HepG2 (cell line): ENCODE measurements around the gene SLC24A4. TPM values are rescaled to one million over a fixed set of nuclear protein-coding genes. Genes with fewer than 3 reads are reported as not detected.

Experiments
- ATAC-seq: fragments of 200-7000 bp; cut with Tn5 transposase; 3 replicates; pipeline ENCODE4 v1.9.1; 2020; ENCODE audit warnings: mild to moderate bottlenecking, moderate library complexity
- BruUV-seq: library from RNA; stranded (reverse); fragments of 400-500 nt; replicated peaks from 2 replicates; lab custom pipeline; 2021; lab: Mats Ljungman, UMichigan
- CTCF ChIA-PET: fragments of 300-600 bp; formaldehyde crosslinking; extraction: SDS; loops from one replicate; lab custom pipeline; 2021; ENCODE audit warnings: low total read pairs, inconsistent platforms, low intra/inter-chr PET ratio; lab: Yijun Ruan, JAX
- POLR2A ChIA-PET: fragments of 350-600 bp; sonication (Branson Sonifier 250); formaldehyde crosslinking; loops from one replicate; lab custom pipeline; 2020; ENCODE audit warnings: antibody characterized with exemption, inconsistent platforms; lab: Yijun Ruan, JAX
- DNase-seq: peaks from one replicate; pipeline ENCODE4 v3.0.0-alpha.2; 2015; ENCODE audit warnings: low spot score
- FAIRE-seq: peaks from 3 replicates; lab custom pipeline; 2011; peaks lifted over from hg19 to GRCh38; lab: Jason Lieb, UNC
- H2AFZ ChIP-seq: one replicate; pipeline ENCODE4 v1.6.1; 2011; ENCODE audit warnings: low read length, inconsistent platforms
- H3K27ac ChIP-seq: fragments of 300-600 bp; 3 replicates; pipeline ENCODE4 v1.8.0; 2011; ENCODE audit warnings: mixed run types, mild to moderate bottlenecking, mixed read lengths, low read length, inconsistent platforms; ENCODE audit not compliant: insufficient read depth; ENCODE audit errors: extremely low read length
- H3K27me3 ChIP-seq, 2 experiments: fragments of 200-600 bp in 1 of 2; 2 replicates in 1 of 2; 3 replicates in 1 of 2; pipeline versions ENCODE4 v1.6.0 to v1.8.0; 2011; ENCODE audit warnings: low read length in 2 of 2, mild to moderate bottlenecking in 2 of 2, moderate library complexity in 2 of 2, inconsistent platforms in 1 of 2; ENCODE audit not compliant: insufficient read depth in 2 of 2, control insufficient read depth in 1 of 2
- H3K36me3 ChIP-seq, 2 experiments: fragments of 200-600 bp in 1 of 2; replicated peaks in 1 of 2; 2 replicates in 1 of 2; 3 replicates in 1 of 2; pipeline versions ENCODE4 v1.5.1 to v1.8.0; 2011; ENCODE audit warnings: low read length in 2 of 2, inconsistent platforms in 1 of 2; ENCODE audit not compliant: insufficient read depth in 2 of 2, control insufficient read depth in 1 of 2
- H3K4me1 ChIP-seq: 2 replicates; pipeline ENCODE4 v1.5.1; 2012; ENCODE audit warnings: low read length, inconsistent platforms; ENCODE audit not compliant: insufficient read depth
- H3K4me2 ChIP-seq: 2 replicates; pipeline ENCODE4 v1.6.0; 2011; ENCODE audit warnings: low read depth, low read length, inconsistent platforms
- H3K4me3 ChIP-seq, 3 experiments: fragments of 200-600 bp in 1 of 3; sonication (generic), shearing (Covaris generic) in 1 of 3; replicated peaks in 1 of 3; 2 replicates each; pipeline ENCODE4 v1.5.1; 2011 to 2016; ENCODE audit warnings: low read length in 3 of 3, inconsistent platforms in 2 of 3, low read depth in 2 of 3, mild to moderate bottlenecking in 2 of 3, control low read depth in 1 of 3, mixed read lengths in 1 of 3; ENCODE audit not compliant: insufficient read depth in 1 of 3
- H3K79me2 ChIP-seq: one replicate; pipeline ENCODE4 v1.6.1; 2011; ENCODE audit warnings: low read length, inconsistent platforms; ENCODE audit not compliant: insufficient read depth
- H3K9ac ChIP-seq: 2 replicates; pipeline ENCODE4 v1.6.0; 2011; ENCODE audit warnings: mild to moderate bottlenecking, low read depth, low read length, inconsistent platforms; ENCODE audit not compliant: insufficient read depth
- H3K9me3 ChIP-seq: 2 replicates; pipeline ENCODE4 v1.5.1; 2012; ENCODE audit warnings: mild to moderate bottlenecking, low read length
- H4K20me1 ChIP-seq: 2 replicates; pipeline ENCODE4 v1.6.0; 2011; ENCODE audit warnings: inconsistent platforms, mild to moderate bottlenecking, low read length, moderate library complexity; ENCODE audit not compliant: insufficient read depth
- AGO1 ChIP-seq: fragments of 200-400 bp; formaldehyde crosslinking; IDR thresholded peaks from 2 replicates; pipeline ENCODE4 v1.6.1; 2017; ENCODE audit warnings: mild to moderate bottlenecking, low read depth, low read length, moderate library complexity; ENCODE audit not compliant: poor library complexity, severe bottlenecking
- CBFB ChIP-seq: sonication (generic); formaldehyde crosslinking; IDR thresholded peaks from 2 replicates; pipeline ENCODE4 v1.4.0; 2020; ENCODE audit warnings: missing genetic modification reagents
- HHEX ChIP-seq: IDR thresholded peaks from 2 replicates; pipeline ENCODE4 v1.6.1; 2016; ENCODE audit warnings: control low read depth
- IRX3 ChIP-seq: sonication (generic); formaldehyde crosslinking; IDR thresholded peaks from 2 replicates; pipeline ENCODE4 v1.8.1; 2023; ENCODE audit warnings: mild to moderate bottlenecking, low read depth, missing genetic modification reagents, borderline replicate concordance
- MED8 ChIP-seq: sonication (generic); formaldehyde crosslinking; IDR thresholded peaks from 2 replicates; pipeline ENCODE4 v1.8.1; 2023; ENCODE audit warnings: mild to moderate bottlenecking, missing genetic modification reagents; ENCODE audit not compliant: insufficient replicate concordance
- MEIS2 ChIP-seq: sonication (generic); formaldehyde crosslinking; IDR thresholded peaks from 2 replicates; pipeline ENCODE4 v1.9.0; 2021; ENCODE audit warnings: mild to moderate bottlenecking, missing genetic modification reagents
- NBN ChIP-seq: fragments of 450-650 bp; conservative IDR thresholded peaks from 2 replicates; pipeline ENCODE4 v1.6.1; 2017
- REL ChIP-seq: sonication (generic); formaldehyde crosslinking; conservative IDR thresholded peaks from 2 replicates; pipeline ENCODE4 v1.8.0; 2022; ENCODE audit warnings: mild to moderate bottlenecking, missing genetic modification reagents, moderate library complexity
- ZFP90 ChIP-seq: sonication (generic); formaldehyde crosslinking; IDR thresholded peaks from 2 replicates; pipeline ENCODE4 v1.8.0; 2022; ENCODE audit warnings: missing genetic modification reagents, mild to moderate bottlenecking, inconsistent platforms, borderline replicate concordance
- ZNF329 ChIP-seq: sonication (generic); formaldehyde crosslinking; IDR thresholded peaks from 2 replicates; pipeline ENCODE4 v1.9.0; 2021; ENCODE audit warnings: low read depth, mild to moderate bottlenecking, missing genetic modification reagents
- ZNF543 ChIP-seq: sonication (generic); formaldehyde crosslinking; IDR thresholded peaks from 2 replicates; pipeline ENCODE4 v1.4.0; 2020; ENCODE audit warnings: mild to moderate bottlenecking, missing genetic modification reagents
- ZNF572 ChIP-seq: sonication (generic); formaldehyde crosslinking; IDR thresholded peaks from 2 replicates; pipeline ENCODE4 v1.5.1; 2020; ENCODE audit warnings: mild to moderate bottlenecking, missing genetic modification reagents
- ZNF646 ChIP-seq: sonication (generic); formaldehyde crosslinking; IDR thresholded peaks from 2 replicates; pipeline ENCODE4 v1.9.0; 2021; ENCODE audit warnings: mild to moderate bottlenecking, missing genetic modification reagents
- WGBS: methylation state at CpG from one replicate; pipeline ENCODE4 v1.1.6; 2017; ENCODE audit warnings: low lambda C conversion rate; 5-methylcytosine and 5-hydroxymethylcytosine counted together
- in situ Hi-C: cut with HindIII; loops from 2 replicates; pipeline ENCODE4 v1.10.0; 2017; ENCODE audit warnings: low pct_unique_long_range_greater_than_20kb; ENCODE audit not compliant: extremely low pct_ligation_motif_present
- intact Hi-C: fragments of 100-400 bp; cut with micrococcal nuclease; formaldehyde crosslinking; loops from one replicate; pipeline ENCODE4 v1.10.0; 2022; ENCODE audit not compliant: unreplicated experiment
- polyA plus RNA-seq, 8 experiments: library from polyadenylated mRNA; depleted of rRNA in 3 of 8; stranded (reverse) in 7 of 8; unstranded in 1 of 8; fragments of >200 nt; fragmentation: Illumina TruSeq in 4 of 8; extraction: Trizol in 4 of 8; gene quantifications; 2 replicates each; pipeline versions ENCODE4 v1.2.1 to v1.2.3, GENCODE V29; 2011 to 2016; ENCODE audit warnings: low read depth in 4 of 8, missing spikeins in 1 of 8, mixed read lengths in 1 of 8; ENCODE audit not compliant: insufficient read depth in 1 of 8
- total RNA-seq, 5 experiments: library from RNA; depleted of rRNA; stranded (reverse); fragments of >200 nt; fragmentation: Illumina TruSeq; extraction: Trizol; gene quantifications; 2 replicates each; pipeline ENCODE4 v1.2.3, GENCODE V29; 2016; ENCODE audit warnings: low read depth in 1 of 5
- TF ChIP-seq, protein P1 (sequence below): sonication (generic); formaldehyde crosslinking; IDR thresholded peaks from 2 replicates; pipeline ENCODE4 v1.4.0; 2020; ENCODE audit warnings: missing genetic modification reagents
- TF ChIP-seq, protein P2 (sequence below): sonication (generic); formaldehyde crosslinking; conservative IDR thresholded peaks from 2 replicates; pipeline ENCODE4 v1.8.1; 2023; ENCODE audit warnings: missing genetic modification reagents

SLC24A4 gene
- total and polyA plus RNA-seq, 2 of the 13 experiments (the other 11 are each of a cell fraction or from before 2014, with no cell fraction given) = not detected

- POLR2A ChIA-PET = no interaction called here
- no peak overlapping the region for H3K27ac ChIP-seq
- CTCF ChIA-PET = no interaction called here
- TF ChIP-seq ZNF329 (CRISPR knock-in tag) = no peak
- TF ChIP-seq ZNF572 (CRISPR knock-in tag) = no peak
- TF ChIP-seq MEIS2 (CRISPR knock-in tag) = no peak
- TF ChIP-seq ZNF543 (CRISPR knock-in tag) = no peak
- TF ChIP-seq, protein P1, sequence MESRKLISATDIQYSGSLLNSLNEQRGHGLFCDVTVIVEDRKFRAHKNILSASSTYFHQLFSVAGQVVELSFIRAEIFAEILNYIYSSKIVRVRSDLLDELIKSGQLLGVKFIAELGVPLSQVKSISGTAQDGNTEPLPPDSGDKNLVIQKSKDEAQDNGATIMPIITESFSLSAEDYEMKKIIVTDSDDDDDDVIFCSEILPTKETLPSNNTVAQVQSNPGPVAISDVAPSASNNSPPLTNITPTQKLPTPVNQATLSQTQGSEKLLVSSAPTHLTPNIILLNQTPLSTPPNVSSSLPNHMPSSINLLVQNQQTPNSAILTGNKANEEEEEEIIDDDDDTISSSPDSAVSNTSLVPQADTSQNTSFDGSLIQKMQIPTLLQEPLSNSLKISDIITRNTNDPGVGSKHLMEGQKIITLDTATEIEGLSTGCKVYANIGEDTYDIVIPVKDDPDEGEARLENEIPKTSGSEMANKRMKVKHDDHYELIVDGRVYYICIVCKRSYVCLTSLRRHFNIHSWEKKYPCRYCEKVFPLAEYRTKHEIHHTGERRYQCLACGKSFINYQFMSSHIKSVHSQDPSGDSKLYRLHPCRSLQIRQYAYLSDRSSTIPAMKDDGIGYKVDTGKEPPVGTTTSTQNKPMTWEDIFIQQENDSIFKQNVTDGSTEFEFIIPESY = no peak
- TF ChIP-seq MED8 = no peak
- no peak for TF ChIP-seq IRX3
- no peak for TF ChIP-seq HHEX
- TF ChIP-seq ZNF646 = no peak
- TF ChIP-seq, protein P2, sequence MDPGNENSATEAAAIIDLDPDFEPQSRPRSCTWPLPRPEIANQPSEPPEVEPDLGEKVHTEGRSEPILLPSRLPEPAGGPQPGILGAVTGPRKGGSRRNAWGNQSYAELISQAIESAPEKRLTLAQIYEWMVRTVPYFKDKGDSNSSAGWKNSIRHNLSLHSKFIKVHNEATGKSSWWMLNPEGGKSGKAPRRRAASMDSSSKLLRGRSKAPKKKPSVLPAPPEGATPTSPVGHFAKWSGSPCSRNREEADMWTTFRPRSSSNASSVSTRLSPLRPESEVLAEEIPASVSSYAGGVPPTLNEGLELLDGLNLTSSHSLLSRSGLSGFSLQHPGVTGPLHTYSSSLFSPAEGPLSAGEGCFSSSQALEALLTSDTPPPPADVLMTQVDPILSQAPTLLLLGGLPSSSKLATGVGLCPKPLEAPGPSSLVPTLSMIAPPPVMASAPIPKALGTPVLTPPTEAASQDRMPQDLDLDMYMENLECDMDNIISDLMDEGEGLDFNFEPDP (CRISPR knock-in tag) = no peak
- no peak for TF ChIP-seq NBN
- no peak for TF ChIP-seq AGO1
- TF ChIP-seq ZFP90 = no peak
- TF ChIP-seq CBFB (CRISPR knock-in tag) = no peak
- no peak for TF ChIP-seq REL (CRISPR knock-in tag)
These were observed 226.3 kb downstream of the SLC24A4 start for GRCh38 chr14:92549105-92549858.

More at GRCh38 chr14:92549105-92549858, 226.3 kb downstream of the SLC24A4 start:
- ATAC-seq (no peak), DNase-seq (no peak), FAIRE-seq (no peak)
- peaks cover 2% of the 10 kb centered on the region for H3K79me2 ChIP-seq
- H3K4me1 ChIP-seq = peaks cover 20% of the 10 kb centered on the region
- no peak overlapping the region for H3K4me2 ChIP-seq
- H3K4me3 ChIP-seq = no peak overlapping the region
- in situ Hi-C loops = no loop called here
- H3K36me3 ChIP-seq = no peaks in the 10 kb centered on the region
- no peaks in the 10 kb centered on the region for H3K9me3 ChIP-seq
- WGBS = 97% methylated on average over 11 of the region's 17 CpGs
- no peak overlapping the region for H3K9ac ChIP-seq
- H4K20me1 ChIP-seq = no peaks in the 10 kb centered on the region
- no peak overlapping the region for H2AFZ ChIP-seq
- no peaks in the 10 kb centered on the region for H3K27me3 ChIP-seq
- no TSS peak for BruUV-seq
- intact Hi-C loops = no loop called here
